SU-DHL-6 (cell line): ENCODE measurements around the gene SFI1.

Experiments used
- EZH2phosphoT487 ChIP-seq: fragments of 200-600 bp; sonication (generic), shearing (Covaris generic); conservative IDR thresholded peaks from 2 replicates; pipeline ENCODE4 v1.6.1; 2018; ENCODE audit warnings: mild to moderate bottlenecking, antibody characterized with exemption, low read length, moderate library complexity, mixed read lengths
- TF ChIP-seq, protein P1 (sequence below): fragments of 200-600 bp; sonication (generic); IDR thresholded peaks from one replicate; pipeline ENCODE4 v1.5.1; 2017; ENCODE audit warnings: antibody characterized with exemption, mild to moderate bottlenecking, low read length, moderate library complexity; ENCODE audit not compliant: insufficient read depth, poor library complexity, severe bottlenecking

DNA sequence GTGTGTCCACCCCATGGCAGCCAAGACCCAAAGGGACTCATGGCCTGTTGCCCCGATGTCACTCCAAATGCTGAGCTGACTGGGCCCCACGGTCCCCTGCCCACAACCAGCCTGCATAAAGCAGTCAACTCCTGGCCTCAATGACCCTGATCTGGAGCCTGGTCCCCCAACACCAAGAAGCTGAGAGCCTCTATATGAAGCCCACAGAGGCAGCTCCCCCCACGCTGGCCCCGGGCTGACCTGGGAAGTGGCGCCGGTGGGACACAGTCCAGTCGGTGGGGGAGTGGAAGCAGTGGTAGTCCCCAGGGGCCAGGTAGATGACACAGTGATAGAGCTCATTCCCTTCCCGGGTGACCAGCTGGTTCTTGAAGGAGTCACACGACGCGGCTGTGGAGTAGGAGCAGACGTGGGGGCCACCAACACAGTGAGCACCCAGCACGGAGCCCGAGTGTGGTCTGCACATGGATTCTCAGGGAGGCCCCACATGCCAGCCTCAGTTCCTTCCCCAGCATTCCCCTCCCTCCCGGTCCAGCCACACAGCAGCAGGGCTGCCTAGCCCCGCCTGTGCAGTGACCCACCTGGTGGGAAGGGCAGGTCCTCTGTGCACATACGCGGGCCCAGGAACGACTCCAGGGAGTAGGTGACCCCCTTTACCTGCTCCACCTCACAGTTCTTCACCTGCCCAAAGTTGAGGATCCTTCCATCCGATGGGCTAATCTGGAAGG is 124.6 kb downstream of the SFI1 start:
- TF ChIP-seq, protein P1, sequence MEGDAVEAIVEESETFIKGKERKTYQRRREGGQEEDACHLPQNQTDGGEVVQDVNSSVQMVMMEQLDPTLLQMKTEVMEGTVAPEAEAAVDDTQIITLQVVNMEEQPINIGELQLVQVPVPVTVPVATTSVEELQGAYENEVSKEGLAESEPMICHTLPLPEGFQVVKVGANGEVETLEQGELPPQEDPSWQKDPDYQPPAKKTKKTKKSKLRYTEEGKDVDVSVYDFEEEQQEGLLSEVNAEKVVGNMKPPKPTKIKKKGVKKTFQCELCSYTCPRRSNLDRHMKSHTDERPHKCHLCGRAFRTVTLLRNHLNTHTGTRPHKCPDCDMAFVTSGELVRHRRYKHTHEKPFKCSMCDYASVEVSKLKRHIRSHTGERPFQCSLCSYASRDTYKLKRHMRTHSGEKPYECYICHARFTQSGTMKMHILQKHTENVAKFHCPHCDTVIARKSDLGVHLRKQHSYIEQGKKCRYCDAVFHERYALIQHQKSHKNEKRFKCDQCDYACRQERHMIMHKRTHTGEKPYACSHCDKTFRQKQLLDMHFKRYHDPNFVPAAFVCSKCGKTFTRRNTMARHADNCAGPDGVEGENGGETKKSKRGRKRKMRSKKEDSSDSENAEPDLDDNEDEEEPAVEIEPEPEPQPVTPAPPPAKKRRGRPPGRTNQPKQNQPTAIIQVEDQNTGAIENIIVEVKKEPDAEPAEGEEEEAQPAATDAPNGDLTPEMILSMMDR, result no peak
- no peak for TF ChIP-seq EZH2phosphoT487
